HEK293T (cell line): ENCODE measurements around the gene ZSWIM7.

Experiments
- ARNT ChIP-seq: fragments of 450-650 bp; IDR thresholded peaks from 2 replicates; pipeline ENCODE4 v1.6.1; 2017; ENCODE audit warnings: mild to moderate bottlenecking
- BHLHE40 ChIP-seq: fragments of 450-650 bp; IDR thresholded peaks from 2 replicates; pipeline ENCODE4 v1.6.1; 2016; ENCODE audit warnings: mild to moderate bottlenecking, moderate library complexity, borderline replicate concordance
- ELF4 ChIP-seq: fragments of 450-650 bp; IDR thresholded peaks from 2 replicates; pipeline ENCODE4 v1.6.1; 2017; ENCODE audit warnings: antibody characterized with exemption
- FOXA1 ChIP-seq: fragments of 450-650 bp; IDR thresholded peaks from 2 replicates; pipeline ENCODE4 v1.6.1; 2016; ENCODE audit warnings: mild to moderate bottlenecking
- FOXK2 ChIP-seq: fragments of 450-650 bp; IDR thresholded peaks from 2 replicates; pipeline ENCODE4 v1.6.1; 2016; ENCODE audit warnings: mild to moderate bottlenecking
- FOXM1 ChIP-seq: fragments of 450-650 bp; IDR thresholded peaks from 2 replicates; pipeline ENCODE4 v1.6.1; 2017; ENCODE audit warnings: mild to moderate bottlenecking, borderline replicate concordance
- L3MBTL2 ChIP-seq: fragments of 450-650 bp; conservative IDR thresholded peaks from 2 replicates; pipeline ENCODE4 v1.6.1; 2016; ENCODE audit warnings: mild to moderate bottlenecking
- LEF1 ChIP-seq: fragments of 450-650 bp; IDR thresholded peaks from 2 replicates; pipeline ENCODE4 v1.6.1; 2017; ENCODE audit warnings: mild to moderate bottlenecking, borderline replicate concordance
- NFRKB ChIP-seq: fragments of 450-650 bp; IDR thresholded peaks from 2 replicates; pipeline ENCODE4 v1.6.1; 2016; ENCODE audit warnings: mild to moderate bottlenecking, moderate library complexity
- SP1 ChIP-seq: fragments of 450-650 bp; IDR thresholded peaks from 2 replicates; pipeline ENCODE4 v1.6.1; 2017
- SUZ12 ChIP-seq: fragments of 450-650 bp; IDR thresholded peaks from 2 replicates; pipeline ENCODE4 v1.6.1; 2016; ENCODE audit warnings: mild to moderate bottlenecking
- ZNF384 ChIP-seq: fragments of 450-650 bp; IDR thresholded peaks from 2 replicates; pipeline ENCODE4 v1.6.1; 2016
- TF ChIP-seq, protein P1 (sequence below): fragments of 450-650 bp; IDR thresholded peaks from 2 replicates; pipeline ENCODE4 v1.6.1; 2016

DNA sequence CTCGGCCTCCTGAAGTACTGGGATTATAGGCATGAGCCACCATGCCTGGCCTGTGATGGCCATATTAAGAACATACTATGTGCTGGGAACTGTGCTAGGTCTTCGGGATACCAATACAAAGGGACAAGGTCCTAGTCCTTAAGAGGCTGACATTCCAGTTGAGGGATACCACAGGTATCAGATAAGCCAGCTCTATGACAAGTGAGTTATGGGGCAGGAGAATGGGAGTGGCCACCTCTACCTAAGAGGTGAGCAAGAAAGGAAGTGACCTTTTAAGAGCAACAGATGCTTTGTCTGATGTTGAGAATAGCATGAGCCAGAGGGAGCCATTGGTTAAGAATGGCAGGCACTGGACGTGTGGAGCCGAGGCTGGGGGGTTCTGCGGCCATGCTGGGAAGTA lies 27.6 kb downstream of the ZSWIM7 start:
- TF ChIP-seq SP1 (no peak), FOXA1 (no peak), SUZ12 (no peak), FOXK2 (no peak), ZNF384 (no peak), ELF4 (no peak), LEF1 (no peak), NFRKB (no peak), L3MBTL2 (no peak), BHLHE40 (no peak), FOXM1 (no peak), ARNT (no peak)
- TF ChIP-seq, protein P1, sequence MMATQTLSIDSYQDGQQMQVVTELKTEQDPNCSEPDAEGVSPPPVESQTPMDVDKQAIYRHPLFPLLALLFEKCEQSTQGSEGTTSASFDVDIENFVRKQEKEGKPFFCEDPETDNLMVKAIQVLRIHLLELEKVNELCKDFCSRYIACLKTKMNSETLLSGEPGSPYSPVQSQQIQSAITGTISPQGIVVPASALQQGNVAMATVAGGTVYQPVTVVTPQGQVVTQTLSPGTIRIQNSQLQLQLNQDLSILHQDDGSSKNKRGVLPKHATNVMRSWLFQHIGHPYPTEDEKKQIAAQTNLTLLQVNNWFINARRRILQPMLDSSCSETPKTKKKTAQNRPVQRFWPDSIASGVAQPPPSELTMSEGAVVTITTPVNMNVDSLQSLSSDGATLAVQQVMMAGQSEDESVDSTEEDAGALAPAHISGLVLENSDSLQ, result no peak
